Left colon (tissue), 2 donors: ENCODE measurements around the gene PRSS27. TPM values are rescaled to one million over a fixed set of nuclear protein-coding genes. Genes with fewer than 3 reads are reported as not detected.
"Not testable (repeated sequence)": the region's sequence is repeated elsewhere in the genome, so short reads cannot be mapped to it uniquely, and the experiment has no call there.

Source experiments
- ATAC-seq: fragments of 200-7000 bp; cut with Tn5 transposase; one replicate; pipeline ENCODE4 v1.9.1; 2020; ENCODE audit warnings: mild to moderate bottlenecking, moderate library complexity
- DNase-seq, 2 donors: peaks; one replicate each; pipeline ENCODE4 v3.0.0-alpha.2; 2020
- intact Hi-C, 2 donors: fragments of 100-400 bp; cut with DNase I in 1 of 2; cut with micrococcal nuclease in 1 of 2; formaldehyde crosslinking; loops; one replicate each; pipeline versions ENCODE4 v1.11.2 to v1.14.0; 2022; cut with DNase I, micrococcal nuclease
- total RNA-seq, 2 donors: library from RNA; stranded (reverse); fragmentation: NEBNext Ultra II Directional; extraction: Animal tissue kit (Norgen Biotek cat#: 25700); gene quantifications; one replicate each; pipeline ENCODE4 v1.2.1, GENCODE V29; 2021
- donor health status: DM: no; HTN: no; CAD: no.
- donor health status: DM: yes; HTN: yes; CAD: no.

The PRSS27 gene
- total RNA-seq, 2 donors from 2014 or later = 0.34 to 0.76 TPM

GRCh38 chr16:2702871-2703745, 16.9 kb downstream of the PRSS27 start:
- ATAC-seq (no peak), DNase-seq (no peak)
- intact Hi-C loops = no loop called here

- no peak for DNase-seq
- intact Hi-C loops = no loop called here
- ATAC-seq = no peak
Observed at GRCh38 chr16:2702438-2702825, 17.6 kb downstream of the PRSS27 start.

DNA sequence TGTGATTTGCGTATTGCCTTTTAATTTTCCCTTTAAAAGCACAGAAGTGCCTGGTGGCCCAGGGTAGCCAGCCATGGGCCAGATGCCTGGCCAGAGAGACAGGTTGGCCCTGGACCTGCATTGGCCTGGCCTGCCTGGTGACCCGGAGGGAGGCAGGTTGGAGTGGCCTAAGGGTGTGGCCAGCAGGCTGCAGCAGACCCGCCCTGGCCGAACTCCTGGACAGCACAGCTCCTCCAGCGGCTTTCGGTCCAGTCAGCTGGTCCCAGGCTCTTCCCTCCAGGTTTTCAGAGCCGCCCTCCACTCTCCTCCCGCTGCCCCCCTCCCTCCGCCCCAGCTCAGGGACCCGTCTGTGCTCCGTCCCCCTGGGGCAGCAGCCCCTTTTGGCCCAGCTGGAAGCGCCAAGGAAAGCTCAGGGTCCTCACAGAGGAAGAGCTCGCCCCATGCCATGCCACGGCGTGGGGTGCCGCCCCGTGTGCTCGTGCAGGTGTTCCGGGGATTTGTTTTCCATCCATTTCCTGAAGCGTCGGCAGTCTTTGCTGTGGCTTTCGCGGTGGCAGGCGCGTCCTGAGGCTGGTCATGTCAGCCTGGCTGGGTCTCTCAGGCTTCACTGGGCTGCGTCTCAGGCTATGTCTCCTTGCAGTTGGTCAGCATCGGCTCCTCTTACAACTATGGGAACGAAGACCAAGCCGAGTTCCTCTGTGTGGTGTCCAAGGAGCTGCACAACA, 18.1 kb downstream of the PRSS27 start:
- intact Hi-C loops = no loop called here
- ATAC-seq (no peak), DNase-seq (no peak)

DNA sequence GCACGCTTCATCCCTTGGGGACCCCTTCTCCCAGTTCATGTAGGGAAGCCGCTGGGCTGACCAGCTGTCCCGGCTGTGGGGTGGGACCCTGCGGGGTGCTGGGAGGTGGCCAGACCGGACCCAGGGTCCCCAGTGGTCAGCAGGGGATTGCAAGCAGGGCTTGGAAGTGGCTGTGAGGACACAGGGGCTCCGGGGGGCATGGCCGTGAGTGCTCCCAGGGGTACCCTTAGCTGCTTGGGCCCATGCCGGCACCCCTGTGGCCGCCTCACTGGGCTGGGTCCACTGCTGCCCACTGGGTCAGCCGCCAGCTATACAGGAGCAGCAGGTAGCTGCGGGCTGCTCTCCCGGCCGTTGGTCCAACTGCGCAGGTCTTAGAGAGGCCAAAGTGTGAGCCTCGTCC, 18.8 kb downstream of the PRSS27 start:
- DNase-seq = no peak
- intact Hi-C loops = no loop called here
- no peak for ATAC-seq

- DNase-seq = no peak
- ATAC-seq = no peak
Observed at GRCh38 chr16:2700786-2701185, 19.2 kb downstream of the PRSS27 start.

DNA sequence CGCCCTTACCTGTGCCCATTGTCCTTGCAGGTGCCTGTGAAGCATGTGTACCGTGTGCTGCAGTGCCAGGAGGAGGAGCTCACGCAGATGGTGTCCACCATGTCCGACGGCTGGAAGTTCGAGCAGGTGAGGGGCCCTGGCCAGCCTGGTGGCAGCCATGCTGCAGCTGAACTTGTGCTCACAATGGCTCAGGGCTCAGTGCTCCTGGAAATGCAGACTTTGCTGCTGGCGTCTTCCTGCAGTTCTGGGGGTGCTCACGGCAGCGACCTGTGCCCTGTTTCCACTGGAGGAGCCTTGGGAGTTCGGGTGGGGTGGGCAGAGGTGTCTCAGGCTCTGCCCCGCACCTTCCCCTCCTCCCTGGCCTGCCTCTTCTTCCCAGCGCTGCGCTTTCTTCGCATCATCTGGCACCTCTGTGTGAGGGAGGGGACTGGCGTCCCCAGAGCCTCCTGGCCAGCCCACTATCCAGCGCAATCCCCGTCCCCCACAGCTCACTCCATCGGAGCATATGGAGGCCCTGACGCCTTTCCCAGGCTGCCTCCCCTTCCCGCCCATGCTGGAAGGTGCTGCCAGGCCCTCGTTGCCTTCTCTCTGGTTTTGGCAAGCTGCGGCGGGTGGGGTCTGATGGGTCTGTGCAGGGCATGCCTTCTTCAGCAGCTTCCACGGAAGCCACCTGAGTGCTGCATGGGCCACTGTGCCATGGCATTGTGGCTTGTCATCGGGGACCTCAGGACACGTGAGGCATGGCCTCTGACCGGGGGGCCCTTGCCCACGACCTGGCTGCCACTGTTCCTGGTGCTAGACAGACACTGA, 20.0 kb downstream of the PRSS27 start:
- ATAC-seq = no peak
- intact Hi-C loops = no loop called here

More at GRCh38 chr16:2700786-2701185, 19.2 kb downstream of the PRSS27 start:
- intact Hi-C loops = no loop called here

DNA sequence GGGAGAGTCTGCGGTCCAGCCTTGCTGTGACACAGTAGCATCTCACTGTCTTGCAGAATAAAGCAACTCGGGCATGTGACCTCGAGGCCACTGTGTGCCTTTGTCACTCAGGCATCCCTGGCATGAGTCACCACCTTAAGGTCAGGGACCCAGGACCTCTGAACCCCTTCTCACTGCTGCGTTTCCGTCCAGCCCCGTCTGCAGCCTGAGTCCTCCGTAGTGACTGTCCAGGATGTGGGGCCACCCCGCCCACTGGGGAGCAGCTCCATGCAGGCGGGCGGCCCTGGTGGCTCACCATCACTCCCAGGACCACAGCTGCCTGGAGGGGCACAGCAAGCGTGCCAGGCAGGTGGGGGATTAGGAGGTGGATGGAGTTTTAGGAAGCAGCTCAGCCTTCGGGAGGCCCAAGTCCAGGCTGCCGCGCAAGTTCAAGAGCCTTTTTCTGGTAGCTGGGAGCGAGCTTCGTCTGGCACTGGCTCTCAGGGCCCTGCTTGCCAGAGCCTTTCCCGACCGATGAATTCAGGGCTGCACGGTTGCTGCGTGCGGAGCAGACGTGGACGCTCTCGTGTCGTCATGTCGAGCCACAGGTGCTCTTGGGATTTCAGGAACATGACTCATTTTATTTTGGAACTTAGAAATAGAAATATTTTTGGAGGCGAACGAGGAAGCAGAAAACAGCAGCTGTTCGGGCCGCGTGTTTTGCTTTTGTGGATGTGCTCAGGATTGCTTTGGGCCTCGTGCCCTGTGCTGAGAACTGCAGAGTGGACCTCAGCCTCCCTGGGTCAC, 20.9 kb downstream of the PRSS27 start:
- intact Hi-C loops = no loop called here
- DNase-seq (no peak), ATAC-seq (no peak)

More for the DNA sequence above, 20.0 kb downstream of the PRSS27 start:
- no peak for DNase-seq

- intact Hi-C loops = no loop called here
- DNase-seq (no peak), ATAC-seq (no peak)
Observed at GRCh38 chr16:2698103-2698870, 21.7 kb downstream of the PRSS27 start.

DNA sequence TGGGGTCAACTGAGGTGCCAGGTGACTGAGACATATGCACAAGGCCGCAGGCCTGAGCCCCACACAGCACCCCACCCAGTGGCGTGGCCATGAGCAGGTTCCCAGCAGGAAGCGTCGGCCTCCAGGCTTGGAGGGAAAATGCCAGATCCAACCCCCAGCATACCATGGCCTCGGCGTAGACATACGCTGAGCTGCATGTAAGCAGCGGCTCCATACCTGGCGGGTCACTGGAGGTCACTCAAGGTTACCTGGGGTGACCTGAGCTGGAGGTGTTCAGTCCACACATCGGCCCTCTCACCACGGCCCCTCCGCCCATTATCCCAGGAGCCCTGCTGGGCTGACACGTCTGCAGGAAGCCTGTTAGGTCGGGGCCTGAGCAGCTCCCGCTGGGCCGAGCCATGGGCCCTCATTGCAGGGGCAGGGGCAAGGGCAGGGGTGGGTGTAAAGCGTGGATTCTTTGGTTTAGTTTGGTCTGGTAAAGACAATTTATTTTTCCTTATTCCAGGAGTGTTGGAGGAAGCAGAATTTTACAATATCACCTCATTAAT, 22.5 kb downstream of the PRSS27 start:
- DNase-seq (no peak), ATAC-seq (no peak)
- intact Hi-C loops = no loop called here

GRCh38 chr16:2696601-2697250, 23.3 kb downstream of the PRSS27 start:
- DNase-seq, ATAC-seq, intact Hi-C loops: not testable (repeated sequence)

DNA sequence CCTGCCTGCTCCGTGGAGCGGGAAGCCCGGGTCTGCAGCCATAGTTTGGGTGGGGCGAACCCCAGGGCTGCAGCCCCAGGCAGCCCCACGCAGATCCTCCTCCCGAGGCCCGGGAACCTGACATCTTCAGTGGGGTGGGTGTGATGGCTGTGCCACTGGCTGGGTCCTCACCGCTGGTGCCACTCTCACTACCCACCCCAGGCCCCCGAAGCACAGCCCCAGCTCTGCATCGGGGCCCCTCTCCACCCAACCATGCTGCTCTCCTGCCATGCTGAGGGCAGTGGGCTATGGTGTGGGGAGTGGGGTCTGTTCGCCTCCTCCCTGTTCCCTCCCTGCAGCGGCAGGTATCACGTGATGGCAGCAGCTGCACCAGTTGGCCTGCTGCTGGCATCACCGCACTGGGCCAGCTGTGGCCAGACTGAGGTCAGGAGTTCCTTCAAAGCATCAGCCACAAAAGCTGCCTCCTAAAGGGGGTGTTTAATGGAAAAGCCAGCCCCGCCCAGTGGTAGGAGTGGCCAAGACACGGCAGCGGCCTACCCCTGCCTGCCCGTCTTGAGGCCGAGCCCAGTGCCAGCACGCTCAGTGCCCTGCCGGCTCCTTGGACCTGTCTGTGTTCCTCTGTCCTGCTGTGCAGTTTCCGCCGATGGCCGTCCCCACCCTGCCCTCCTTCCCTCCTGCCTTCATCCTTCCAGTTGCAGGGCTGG, 26.9 kb downstream of the PRSS27 start:
- peak in 1 of 2 donors; percentile 37 for DNase-seq
- intact Hi-C loops = no loop called here
- peak; percentile 34 for ATAC-seq

DNA sequence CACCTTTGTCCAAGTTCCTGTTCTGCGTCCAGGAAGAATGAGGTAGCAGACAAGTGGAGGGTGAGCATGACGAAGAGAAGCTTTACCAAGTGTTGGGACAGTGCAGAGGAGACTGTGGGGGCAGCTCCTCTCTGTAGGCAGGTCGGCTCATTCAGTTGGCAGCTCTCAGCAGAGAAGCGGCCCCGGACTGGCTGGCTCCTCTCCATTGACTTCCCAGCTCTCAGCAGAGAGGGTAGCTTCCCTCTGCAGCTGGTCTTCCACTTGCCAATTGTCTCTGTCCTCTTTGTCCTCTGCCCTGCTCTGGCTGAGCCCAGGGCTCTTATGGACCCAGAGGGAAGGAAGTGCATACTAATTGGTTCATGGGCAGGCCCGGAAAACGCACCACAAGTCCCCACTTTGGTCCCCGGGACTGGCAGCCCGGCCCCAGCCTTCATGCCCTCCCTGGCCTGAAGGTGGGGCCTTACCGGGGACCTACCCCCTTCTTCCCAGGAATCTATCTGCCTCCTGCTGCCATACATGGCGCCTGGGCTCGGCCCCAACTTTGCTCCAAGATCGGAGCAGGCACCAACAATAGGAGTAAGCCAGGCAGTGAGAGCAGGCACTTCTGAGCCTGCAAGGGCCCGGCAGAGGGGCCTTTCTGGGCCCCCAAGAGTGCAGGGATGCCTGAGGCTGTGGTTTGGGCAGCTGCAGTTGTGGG, 27.6 kb downstream of the PRSS27 start:
- DNase-seq (no peak), ATAC-seq (no peak)
- intact Hi-C loops = no loop called here

DNA sequence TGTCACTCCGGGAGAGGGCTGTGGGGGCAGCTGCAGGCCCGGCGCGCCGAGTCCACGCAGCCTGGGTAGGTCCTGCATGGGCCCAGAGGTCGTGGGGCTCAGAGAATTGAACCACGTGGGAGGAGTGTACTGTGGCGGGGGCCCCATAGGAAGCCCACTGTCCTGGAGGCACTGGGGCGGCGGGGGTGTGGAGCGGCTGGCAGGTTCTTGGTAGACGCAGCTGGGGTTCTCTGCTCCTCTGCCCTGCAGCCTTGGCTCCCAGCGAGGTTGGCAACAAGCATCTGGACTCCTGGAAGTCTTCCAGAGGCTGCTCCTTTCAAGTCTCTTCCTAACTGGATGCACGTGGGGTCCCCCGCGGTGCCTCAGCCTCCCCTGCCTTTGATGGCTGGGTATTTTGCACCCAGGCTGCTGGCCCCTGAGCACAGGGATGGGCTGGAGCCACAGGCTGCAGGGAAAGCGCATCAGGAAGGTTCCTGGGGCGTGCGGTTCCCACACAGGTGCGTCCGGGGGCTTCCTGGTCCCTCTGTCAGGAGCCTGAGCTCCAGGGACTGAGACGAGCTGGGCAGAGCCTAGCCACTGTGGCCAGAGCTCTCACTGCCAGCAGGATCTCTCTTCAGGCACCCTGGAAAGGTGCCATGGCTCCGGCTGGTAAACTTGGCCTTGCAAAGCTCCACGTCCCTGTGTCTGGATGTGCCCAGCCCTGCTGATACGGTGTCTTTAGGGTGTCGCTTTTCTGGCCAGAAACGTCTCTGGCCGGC, 28.4 kb downstream of the PRSS27 start:
- ATAC-seq (no peak), DNase-seq (no peak)
- intact Hi-C loops = no loop called here

- ATAC-seq = no peak
- no peak for DNase-seq
- intact Hi-C loops = no loop called here
Observed at GRCh38 chr16:2690852-2691251, 29.2 kb downstream of the PRSS27 start.
